ENCODE results near the gene OR6C6.
"Not testable (repeated sequence)": the region's sequence is repeated elsewhere in the genome, so short reads cannot be mapped to it uniquely, and the experiment has no call there.

Gene OR6C6

GRCh38 chr12:55296469-55296868 is at the start of gene OR6C6:
Gene OR6C6 (minus strand): TSS chr12:55296569. CDS start chr12:55295232, 1,337 bp downstream.
- DNase-seq (ENCODE audit: low read depth): no peak

- DNase-seq (ENCODE audit: low read depth): no peak
Measured at GRCh38 chr12:55336002-55336401, 39.6 kb upstream of the OR6C6 start.

GRCh38 chr12:55330446-55330845 is 34.1 kb upstream of the OR6C6 start, which contains the start of gene OR6C3:
Gene OR6C3 (plus strand): TSS chr12:55330746. CDS start chr12:55331701, 955 bp downstream.
- no peak for DNase-seq (ENCODE audit: low read depth)

GRCh38 chr12:55325801-55326200 is 29.4 kb upstream of the OR6C6 start:
- not testable (repeated sequence) for DNase-seq (ENCODE audit: low read depth)

- no peak for DNase-seq (ENCODE audit: low read depth)
Measured at GRCh38 chr12:55320201-55320600, 23.8 kb upstream of the OR6C6 start.

- no peak for DNase-seq (ENCODE audit: low read depth)
Measured at GRCh38 chr12:55314043-55314442, 17.7 kb upstream of the OR6C6 start, which contains the start of gene OR6C1. Gene OR6C1 (plus strand): TSS chr12:55314343. CDS start chr12:55320600, 6,257 bp downstream.

DNA sequence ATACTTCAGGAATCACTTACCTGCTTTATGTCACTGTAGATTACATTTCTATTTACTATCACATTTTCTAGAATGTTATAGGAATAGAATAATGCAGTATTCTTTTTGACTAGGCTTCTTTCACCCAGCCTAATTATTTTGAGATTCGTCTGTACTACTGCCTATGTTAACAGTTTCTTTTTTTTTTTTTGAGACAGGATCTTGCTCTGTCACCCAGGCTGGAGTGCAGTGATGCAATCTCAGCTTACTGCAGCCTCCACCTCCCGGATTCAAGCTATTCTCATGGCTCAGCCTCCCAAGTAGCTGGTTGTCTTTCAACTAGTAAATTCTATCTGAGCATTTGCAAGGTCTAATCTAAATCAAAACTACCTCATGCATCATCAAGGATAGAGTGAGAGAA is 6.4 kb downstream of the OR6C6 start:
- no peak for DNase-seq (ENCODE audit: low read depth)

DNA sequence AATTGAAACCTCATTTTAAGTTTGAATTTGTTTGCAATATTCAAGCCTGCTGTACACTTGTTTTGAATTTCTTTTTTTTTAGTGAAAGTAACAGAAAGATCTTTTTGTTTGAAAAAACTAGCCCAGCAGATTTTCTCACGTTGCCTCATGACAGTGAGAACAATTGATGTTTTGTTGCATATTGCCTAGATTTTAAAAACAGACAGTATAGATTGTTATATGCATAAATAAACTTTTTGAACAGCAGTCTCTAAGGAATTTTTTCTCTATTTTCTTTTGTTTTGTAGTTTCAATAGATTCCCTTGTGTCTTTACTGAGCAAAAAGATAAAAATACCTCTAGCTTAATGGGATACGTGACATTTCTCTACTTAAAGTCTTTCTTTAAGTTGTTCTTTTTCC is 15.4 kb downstream of the OR6C6 start:
- DNase-seq (ENCODE audit: low read depth): no peak

GRCh38 chr12:55258303-55258702 is 38.1 kb downstream of the OR6C6 start:
- no peak for DNase-seq (ENCODE audit: low read depth)

GRCh38 chr12:55256831-55257230 is 39.5 kb downstream of the OR6C6 start:
- no peak for DNase-seq (ENCODE audit: low read depth)

- DNase-seq (ENCODE audit: low read depth): no peak
Measured at GRCh38 chr12:55253281-55253680, 43.1 kb downstream of the OR6C6 start.

DNA sequence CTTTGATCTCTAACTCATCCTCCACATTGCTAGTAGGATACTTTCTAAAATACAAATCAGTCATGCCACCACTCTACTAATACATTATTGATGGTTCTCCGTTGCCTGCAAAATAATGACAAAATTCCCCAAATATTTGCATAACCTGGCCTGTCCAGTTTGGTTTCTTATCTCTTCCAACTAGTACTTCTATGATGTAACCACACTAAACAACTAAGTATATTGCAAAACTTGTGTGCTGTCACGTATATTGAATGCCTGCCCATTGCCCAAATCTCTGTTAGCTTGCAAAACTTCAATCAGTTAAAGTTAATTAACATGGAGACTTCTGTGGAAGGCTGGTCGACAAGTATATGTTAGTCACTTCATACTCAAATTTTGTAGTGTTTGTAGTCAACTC is 45.4 kb downstream of the OR6C6 start:
- no peak for DNase-seq (ENCODE audit: low read depth)

GRCh38 chr12:55246159-55246558 is 50.2 kb downstream of the OR6C6 start:
- no peak for DNase-seq (ENCODE audit: low read depth)

DNA sequence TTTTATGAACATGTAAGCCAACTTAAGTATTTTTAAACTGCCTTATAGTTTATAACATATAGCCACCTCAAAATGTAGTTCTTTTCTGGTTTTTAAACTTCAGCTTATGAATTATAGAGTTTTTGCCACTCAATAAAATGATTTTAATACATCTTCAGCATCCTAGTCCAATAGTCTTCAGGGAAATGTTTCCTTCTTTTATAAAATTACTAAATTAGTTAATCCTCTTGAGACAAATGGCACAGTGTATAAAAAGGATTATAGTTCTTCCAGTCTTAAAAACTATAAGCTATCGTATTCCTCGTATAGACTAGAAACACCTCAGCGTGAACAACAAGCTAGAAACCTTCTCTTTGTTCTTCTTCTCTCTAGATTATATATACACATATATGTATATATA is 52.1 kb downstream of the OR6C6 start, which contains the start of gene OR6C74:
Gene OR6C74, plus strand, starts transcription at position 301 of the 400 bp plus-strand sequence. CDS start 2,679 bp downstream, outside the sequence.
- no peak for DNase-seq (ENCODE audit: low read depth)
